K562 (cell line): ENCODE results near the gene ATG10. TPM values are rescaled to one million over a fixed set of nuclear protein-coding genes. Genes with fewer than 3 reads are reported as not detected.
A peak's percentile ranks its signal among the peaks of the same experiment; 100 is the strongest.

ENCODE experiments used
- CCNT2 ChIP-seq: IDR thresholded peaks from 2 replicates; pipeline ENCODE4 v1.6.1; 2011; ENCODE audit warnings: borderline replicate concordance, low read depth, mild to moderate bottlenecking, moderate library complexity, mixed read lengths, low read length; ENCODE audit not compliant: insufficient read length; ENCODE audit errors: extremely low read depth
- HMG20B ChIP-seq: fragments of 250-450 bp; sonication (Bioruptor Pico); IDR thresholded peaks from 2 replicates; pipeline ENCODE4 v1.5.0; 2021; ENCODE audit warnings: mild to moderate bottlenecking
- HSF4 ChIP-seq: fragments of 250-450 bp; sonication (Bioruptor Pico); IDR thresholded peaks from 2 replicates; pipeline ENCODE4 v2.1.2; 2022; ENCODE audit warnings: mild to moderate bottlenecking, moderate library complexity, borderline replicate concordance
- KDM2B ChIP-seq: fragments of 250-450 bp; sonication (Bioruptor Pico); IDR thresholded peaks from 2 replicates; pipeline ENCODE4 v1.8.0; 2021; ENCODE audit warnings: mild to moderate bottlenecking, moderate library complexity
- SPI1 ChIP-seq: IDR thresholded peaks from 2 replicates; pipeline ENCODE4 v1.6.1; 2011; ENCODE audit warnings: low read depth, low read length, control low read depth, borderline replicate concordance
- SUPT5H ChIP-seq: fragments of 450-650 bp; IDR thresholded peaks from 2 replicates; pipeline ENCODE4 v1.6.1; 2016
- ZNF316 ChIP-seq: fragments of 450-650 bp; IDR thresholded peaks from 2 replicates; pipeline ENCODE4 v1.6.1; 2016
- ZNF384 ChIP-seq: IDR thresholded peaks from 2 replicates; pipeline ENCODE4 v1.6.1; 2012; ENCODE audit warnings: low read depth, low read length, improper control_type of control experiment
- polyA plus RNA-seq, 8 experiments: library from polyadenylated mRNA; depleted of rRNA in 4 of 8; stranded (reverse) in 5 of 8; unstranded in 3 of 8; fragments of >200 nt; fragmentation: Nextera tagmentation in 2 of 8; fragmentation: Illumina TruSeq in 1 of 8; extraction: Ambion mirVana in 2 of 8; extraction: Trizol in 1 of 8; gene quantifications; 2 replicates each; pipeline versions ENCODE4 v1.2.1 to v1.2.3, GENCODE V29; 2011 to 2014; ENCODE audit warnings: inconsistent platforms in 1 of 8, missing spikeins in 1 of 8
- total RNA-seq, 7 experiments: library from RNA; depleted of rRNA in 6 of 7; stranded (reverse); fragments of >200 nt in 6 of 7; fragmentation: Illumina TruSeq in 2 of 7; extraction: Trizol in 2 of 7; gene quantifications; 2 replicates each; pipeline versions ENCODE4 v1.2.1 to v1.2.3, GENCODE V29; 2011 to 2021; ENCODE audit warnings: low replicate concordance in 1 of 7
- TF ChIP-seq, protein P1 (sequence below): fragments of 450-650 bp; IDR thresholded peaks from 2 replicates; pipeline ENCODE4 v1.7.0; 2016; ENCODE audit warnings: borderline replicate concordance
- TF ChIP-seq, protein P2 (sequence below): sonication (generic); formaldehyde crosslinking; IDR thresholded peaks from 2 replicates; pipeline ENCODE4 v1.8.0; 2022; ENCODE audit warnings: missing genetic modification reagents, mild to moderate bottlenecking, borderline replicate concordance
- TF ChIP-seq, protein P3 (sequence below): fragments of 250-450 bp; sonication (Bioruptor Pico); IDR thresholded peaks from 2 replicates; pipeline ENCODE4 v1.6.1; 2021; ENCODE audit warnings: mild to moderate bottlenecking
- TF ChIP-seq, protein P4 (sequence below): fragments of 250-450 bp; sonication (Bioruptor Pico); IDR thresholded peaks from 2 replicates; pipeline ENCODE4 v1.5.0; 2021
- TF ChIP-seq, protein P5 (sequence below): fragments of 250-450 bp; sonication (Bioruptor Pico); IDR thresholded peaks from 2 replicates; pipeline ENCODE4 v1.4.0; 2020; ENCODE audit warnings: mild to moderate bottlenecking
- TF ChIP-seq, protein P6 (sequence below), 3 experiments: IDR thresholded peaks in 2 of 3; conservative IDR thresholded peaks in 1 of 3; 2 replicates each; pipeline ENCODE4 v1.5.1; 2011 to 2012; ENCODE audit warnings: low read length in 3 of 3, mild to moderate bottlenecking in 3 of 3, control low read depth in 2 of 3, improper control_type of control experiment in 1 of 3, inconsistent platforms in 1 of 3, low read depth in 1 of 3, mixed read lengths in 1 of 3, moderate library complexity in 1 of 3; ENCODE audit not compliant: insufficient read depth in 2 of 3
- TF ChIP-seq, protein P7 (sequence below): fragments of 450-650 bp; formaldehyde crosslinking; IDR thresholded peaks from 2 replicates; pipeline ENCODE4 v1.4.0; 2022; ENCODE audit warnings: mild to moderate bottlenecking, moderate library complexity

ATG10 gene
- total and polyA plus RNA-seq, 9 of the 15 experiments (the other 6 are each of a cell fraction or from before 2014, with no cell fraction given), result 7.0 to 18.8 (median 14.6) TPM

DNA sequence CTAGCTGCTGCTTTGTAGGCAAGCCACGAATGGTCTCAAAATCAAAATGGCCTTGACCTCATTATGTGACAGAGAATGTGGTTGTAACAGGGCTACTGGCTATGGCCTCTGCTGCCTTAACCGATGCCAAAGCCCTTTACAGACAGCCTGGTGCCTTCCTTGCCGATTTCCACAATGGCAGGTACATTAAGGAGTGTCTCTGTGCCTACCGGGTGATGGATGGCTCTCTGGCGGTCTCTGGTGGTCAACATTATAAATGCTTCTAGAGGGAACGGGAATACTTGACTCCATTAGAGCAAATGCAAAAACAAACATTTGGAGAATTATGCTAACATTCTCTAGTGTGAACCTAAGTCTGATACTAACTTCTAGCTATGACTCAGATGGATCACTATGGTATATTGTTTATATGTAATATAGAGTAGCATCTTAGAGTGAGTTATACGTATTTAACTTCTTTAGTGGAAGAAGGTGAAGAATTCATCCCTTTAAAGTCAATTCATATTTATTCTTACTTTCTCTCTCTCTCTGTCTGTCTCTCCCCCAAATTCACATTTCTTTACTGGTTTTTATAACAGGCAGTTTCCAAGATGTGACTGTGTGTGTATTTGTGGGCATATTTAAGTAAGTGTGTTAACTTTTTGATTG, 253.8 kb downstream of the ATG10 start (continued):
- TF ChIP-seq, protein P1, sequence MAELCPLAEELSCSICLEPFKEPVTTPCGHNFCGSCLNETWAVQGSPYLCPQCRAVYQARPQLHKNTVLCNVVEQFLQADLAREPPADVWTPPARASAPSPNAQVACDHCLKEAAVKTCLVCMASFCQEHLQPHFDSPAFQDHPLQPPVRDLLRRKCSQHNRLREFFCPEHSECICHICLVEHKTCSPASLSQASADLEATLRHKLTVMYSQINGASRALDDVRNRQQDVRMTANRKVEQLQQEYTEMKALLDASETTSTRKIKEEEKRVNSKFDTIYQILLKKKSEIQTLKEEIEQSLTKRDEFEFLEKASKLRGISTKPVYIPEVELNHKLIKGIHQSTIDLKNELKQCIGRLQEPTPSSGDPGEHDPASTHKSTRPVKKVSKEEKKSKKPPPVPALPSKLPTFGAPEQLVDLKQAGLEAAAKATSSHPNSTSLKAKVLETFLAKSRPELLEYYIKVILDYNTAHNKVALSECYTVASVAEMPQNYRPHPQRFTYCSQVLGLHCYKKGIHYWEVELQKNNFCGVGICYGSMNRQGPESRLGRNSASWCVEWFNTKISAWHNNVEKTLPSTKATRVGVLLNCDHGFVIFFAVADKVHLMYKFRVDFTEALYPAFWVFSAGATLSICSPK, result no peak
- TF ChIP-seq, protein P2, sequence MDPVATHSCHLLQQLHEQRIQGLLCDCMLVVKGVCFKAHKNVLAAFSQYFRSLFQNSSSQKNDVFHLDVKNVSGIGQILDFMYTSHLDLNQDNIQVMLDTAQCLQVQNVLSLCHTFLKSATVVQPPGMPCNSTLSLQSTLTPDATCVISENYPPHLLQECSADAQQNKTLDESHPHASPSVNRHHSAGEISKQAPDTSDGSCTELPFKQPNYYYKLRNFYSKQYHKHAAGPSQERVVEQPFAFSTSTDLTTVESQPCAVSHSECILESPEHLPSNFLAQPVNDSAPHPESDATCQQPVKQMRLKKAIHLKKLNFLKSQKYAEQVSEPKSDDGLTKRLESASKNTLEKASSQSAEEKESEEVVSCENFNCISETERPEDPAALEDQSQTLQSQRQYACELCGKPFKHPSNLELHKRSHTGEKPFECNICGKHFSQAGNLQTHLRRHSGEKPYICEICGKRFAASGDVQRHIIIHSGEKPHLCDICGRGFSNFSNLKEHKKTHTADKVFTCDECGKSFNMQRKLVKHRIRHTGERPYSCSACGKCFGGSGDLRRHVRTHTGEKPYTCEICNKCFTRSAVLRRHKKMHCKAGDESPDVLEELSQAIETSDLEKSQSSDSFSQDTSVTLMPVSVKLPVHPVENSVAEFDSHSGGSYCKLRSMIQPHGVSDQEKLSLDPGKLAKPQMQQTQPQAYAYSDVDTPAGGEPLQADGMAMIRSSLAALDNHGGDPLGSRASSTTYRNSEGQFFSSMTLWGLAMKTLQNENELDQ (CRISPR knock-in tag), result no peak
- TF ChIP-seq HMG20B (CRISPR knock-in tag) (no peak), CCNT2 (no peak), HSF4 (CRISPR knock-in tag) (no peak), SUPT5H (no peak), KDM2B (no peak), ZNF316 (no peak), ZNF384 (no peak), SPI1 (no peak)
- TF ChIP-seq, protein P3, sequence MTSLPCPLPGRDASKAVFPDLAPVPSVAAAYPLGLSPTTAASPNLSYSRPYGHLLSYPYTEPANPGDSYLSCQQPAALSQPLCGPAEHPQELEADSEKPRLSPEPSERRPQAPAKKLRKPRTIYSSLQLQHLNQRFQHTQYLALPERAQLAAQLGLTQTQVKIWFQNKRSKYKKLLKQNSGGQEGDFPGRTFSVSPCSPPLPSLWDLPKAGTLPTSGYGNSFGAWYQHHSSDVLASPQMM (CRISPR knock-in tag), result no peak
- TF ChIP-seq, protein P4, sequence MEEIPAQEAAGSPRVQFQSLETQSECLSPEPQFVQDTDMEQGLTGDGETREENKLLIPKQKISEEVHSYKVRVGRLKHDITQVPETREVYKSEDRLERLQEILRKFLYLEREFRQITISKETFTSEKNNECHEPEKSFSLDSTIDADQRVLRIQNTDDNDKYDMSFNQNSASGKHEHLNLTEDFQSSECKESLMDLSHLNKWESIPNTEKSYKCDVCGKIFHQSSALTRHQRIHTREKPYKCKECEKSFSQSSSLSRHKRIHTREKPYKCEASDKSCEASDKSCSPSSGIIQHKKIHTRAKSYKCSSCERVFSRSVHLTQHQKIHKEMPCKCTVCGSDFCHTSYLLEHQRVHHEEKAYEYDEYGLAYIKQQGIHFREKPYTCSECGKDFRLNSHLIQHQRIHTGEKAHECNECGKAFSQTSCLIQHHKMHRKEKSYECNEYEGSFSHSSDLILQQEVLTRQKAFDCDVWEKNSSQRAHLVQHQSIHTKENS (CRISPR knock-in tag), result no peak
- TF ChIP-seq, protein P5, sequence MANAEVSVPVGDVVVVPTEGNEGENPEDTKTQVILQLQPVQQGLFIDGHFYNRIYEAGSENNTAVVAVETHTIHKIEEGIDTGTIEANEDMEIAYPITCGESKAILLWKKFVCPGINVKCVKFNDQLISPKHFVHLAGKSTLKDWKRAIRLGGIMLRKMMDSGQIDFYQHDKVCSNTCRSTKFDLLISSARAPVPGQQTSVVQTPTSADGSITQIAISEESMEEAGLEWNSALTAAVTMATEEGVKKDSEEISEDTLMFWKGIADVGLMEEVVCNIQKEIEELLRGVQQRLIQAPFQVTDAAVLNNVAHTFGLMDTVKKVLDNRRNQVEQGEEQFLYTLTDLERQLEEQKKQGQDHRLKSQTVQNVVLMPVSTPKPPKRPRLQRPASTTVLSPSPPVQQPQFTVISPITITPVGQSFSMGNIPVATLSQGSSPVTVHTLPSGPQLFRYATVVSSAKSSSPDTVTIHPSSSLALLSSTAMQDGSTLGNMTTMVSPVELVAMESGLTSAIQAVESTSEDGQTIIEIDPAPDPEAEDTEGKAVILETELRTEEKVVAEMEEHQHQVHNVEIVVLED (CRISPR knock-in tag), result no peak
- TF ChIP-seq, protein P6, sequence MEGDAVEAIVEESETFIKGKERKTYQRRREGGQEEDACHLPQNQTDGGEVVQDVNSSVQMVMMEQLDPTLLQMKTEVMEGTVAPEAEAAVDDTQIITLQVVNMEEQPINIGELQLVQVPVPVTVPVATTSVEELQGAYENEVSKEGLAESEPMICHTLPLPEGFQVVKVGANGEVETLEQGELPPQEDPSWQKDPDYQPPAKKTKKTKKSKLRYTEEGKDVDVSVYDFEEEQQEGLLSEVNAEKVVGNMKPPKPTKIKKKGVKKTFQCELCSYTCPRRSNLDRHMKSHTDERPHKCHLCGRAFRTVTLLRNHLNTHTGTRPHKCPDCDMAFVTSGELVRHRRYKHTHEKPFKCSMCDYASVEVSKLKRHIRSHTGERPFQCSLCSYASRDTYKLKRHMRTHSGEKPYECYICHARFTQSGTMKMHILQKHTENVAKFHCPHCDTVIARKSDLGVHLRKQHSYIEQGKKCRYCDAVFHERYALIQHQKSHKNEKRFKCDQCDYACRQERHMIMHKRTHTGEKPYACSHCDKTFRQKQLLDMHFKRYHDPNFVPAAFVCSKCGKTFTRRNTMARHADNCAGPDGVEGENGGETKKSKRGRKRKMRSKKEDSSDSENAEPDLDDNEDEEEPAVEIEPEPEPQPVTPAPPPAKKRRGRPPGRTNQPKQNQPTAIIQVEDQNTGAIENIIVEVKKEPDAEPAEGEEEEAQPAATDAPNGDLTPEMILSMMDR (IDR thresholded peaks at IDR 0.05 in 2 of 3, conservative IDR thresholded peaks at IDR 0.05 in 1 of 3; ENCODE audit: insufficient read depth in 2 of 3, low read depth in 1 of 3, low read length in 3 of 3), result peak; percentile 82 to 89 (median 87)
- TF ChIP-seq, protein P7, sequence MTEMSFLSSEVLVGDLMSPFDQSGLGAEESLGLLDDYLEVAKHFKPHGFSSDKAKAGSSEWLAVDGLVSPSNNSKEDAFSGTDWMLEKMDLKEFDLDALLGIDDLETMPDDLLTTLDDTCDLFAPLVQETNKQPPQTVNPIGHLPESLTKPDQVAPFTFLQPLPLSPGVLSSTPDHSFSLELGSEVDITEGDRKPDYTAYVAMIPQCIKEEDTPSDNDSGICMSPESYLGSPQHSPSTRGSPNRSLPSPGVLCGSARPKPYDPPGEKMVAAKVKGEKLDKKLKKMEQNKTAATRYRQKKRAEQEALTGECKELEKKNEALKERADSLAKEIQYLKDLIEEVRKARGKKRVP (CRISPR knock-in tag), result no peak
